H9 (cell line): ENCODE measurements around the gene AGO1. TPM values are rescaled to one million over a fixed set of nuclear protein-coding genes. Genes with fewer than 3 reads are reported as not detected.
"Not testable (repeated sequence)": the region's sequence is repeated elsewhere in the genome, so short reads cannot be mapped to it uniquely, and the experiment has no call there.

Experiments used
- DNase-seq: peaks from one replicate; pipeline ENCODE4 v3.0.0-alpha.2; 2017
- H2AFZ ChIP-seq: one replicate; pipeline ENCODE4 v1.6.1; 2013; ENCODE audit warnings: mild to moderate bottlenecking, low read length, control low read depth, moderate library complexity
- H2AK5ac ChIP-seq: 2 replicates; pipeline ENCODE4 v1.6.1; 2013; ENCODE audit warnings: low read length, control low read depth, mixed read lengths; ENCODE audit not compliant: insufficient read length
- H2BK120ac ChIP-seq: one replicate; pipeline ENCODE4 v1.6.1; 2013; ENCODE audit warnings: low read depth, mild to moderate bottlenecking, low read length, control low read depth, inconsistent platforms; ENCODE audit not compliant: poor library complexity, severe bottlenecking
- H2BK12ac ChIP-seq: 2 replicates; pipeline ENCODE4 v1.6.1; 2013; ENCODE audit warnings: low read length, control low read depth, mixed read lengths, low read depth; ENCODE audit not compliant: insufficient read length
- H2BK15ac ChIP-seq: 2 replicates; pipeline ENCODE4 v1.6.1; 2013; ENCODE audit warnings: low read depth, low read length, control low read depth
- H2BK20ac ChIP-seq: one replicate; pipeline ENCODE4 v1.6.1; 2013; ENCODE audit warnings: low read depth, mild to moderate bottlenecking, low read length, control low read depth, inconsistent platforms; ENCODE audit not compliant: poor library complexity, severe bottlenecking
- H2BK5ac ChIP-seq: 2 replicates; pipeline ENCODE4 v1.6.1; 2013; ENCODE audit warnings: low read length, control low read depth, mixed read lengths; ENCODE audit not compliant: insufficient read length
- H3K14ac ChIP-seq: 2 replicates; pipeline ENCODE4 v1.6.1; 2013; ENCODE audit warnings: low read length, control low read depth; ENCODE audit not compliant: insufficient read depth
- H3K18ac ChIP-seq: 2 replicates; pipeline ENCODE4 v1.6.1; 2013; ENCODE audit warnings: low read depth, mild to moderate bottlenecking, mixed read lengths, low read length, control low read depth; ENCODE audit not compliant: insufficient read length
- H3K23ac ChIP-seq: 2 replicates; pipeline ENCODE4 v1.6.1; 2013; ENCODE audit warnings: low read length, control low read depth, mixed read lengths, low read depth; ENCODE audit not compliant: insufficient read length
- H3K23me2 ChIP-seq: 2 replicates; pipeline ENCODE4 v1.6.1; 2013; ENCODE audit warnings: low read depth, mild to moderate bottlenecking, mixed read lengths, low read length, control low read depth; ENCODE audit not compliant: insufficient read length, poor library complexity, severe bottlenecking
- H3K27ac ChIP-seq: 2 replicates; pipeline ENCODE4 v1.5.1; 2013; ENCODE audit warnings: low read length, control low read depth, mixed read lengths, low read depth; ENCODE audit not compliant: insufficient read length
- H3K27me3 ChIP-seq: 2 replicates; pipeline ENCODE4 v1.6.1; 2013; ENCODE audit warnings: low read length, control low read depth, inconsistent platforms; ENCODE audit not compliant: insufficient read depth
- H3K4ac ChIP-seq: 2 replicates; pipeline ENCODE4 v1.6.1; 2013; ENCODE audit warnings: low read depth, mild to moderate bottlenecking, control low read depth, inconsistent platforms, low read length, moderate library complexity
- H3K4me1 ChIP-seq: 2 replicates; pipeline ENCODE4 v1.6.1; 2013; ENCODE audit warnings: low read length, control low read depth, inconsistent platforms; ENCODE audit not compliant: insufficient read depth
- H3K4me2 ChIP-seq: 2 replicates; pipeline ENCODE4 v1.6.1; 2013; ENCODE audit warnings: low read length, control low read depth, mixed read lengths; ENCODE audit not compliant: insufficient read length, insufficient read depth
- H3K56ac ChIP-seq: 2 replicates; pipeline ENCODE4 v1.6.1; 2013; ENCODE audit warnings: low read depth, mild to moderate bottlenecking, mixed read lengths, low read length, control low read depth; ENCODE audit not compliant: insufficient read length
- H3K79me1 ChIP-seq: 2 replicates; pipeline ENCODE4 v1.6.1; 2013; ENCODE audit warnings: low read depth, mild to moderate bottlenecking, moderate library complexity, low read length, control low read depth, inconsistent platforms; ENCODE audit not compliant: insufficient read depth, poor library complexity, severe bottlenecking
- H3K79me2 ChIP-seq: 2 replicates; pipeline ENCODE4 v1.6.1; 2013; ENCODE audit warnings: low read length, control low read depth, inconsistent platforms; ENCODE audit not compliant: insufficient read depth
- H3K9ac ChIP-seq: 2 replicates; pipeline ENCODE4 v1.6.1; 2013; ENCODE audit warnings: low read length, control low read depth, mixed read lengths; ENCODE audit not compliant: insufficient read length; ENCODE audit errors: extremely low read depth
- H3K9me3 ChIP-seq: one replicate; pipeline ENCODE4 v1.6.1; 2013; ENCODE audit warnings: low read depth, low read length, inconsistent platforms; ENCODE audit not compliant: control insufficient read depth
- H3T11ph ChIP-seq: one replicate; pipeline ENCODE4 v1.6.1; 2013; ENCODE audit warnings: mild to moderate bottlenecking, low read length, control low read depth, inconsistent platforms
- H4K20me1 ChIP-seq: one replicate; pipeline ENCODE4 v1.6.1; 2013; ENCODE audit not compliant: control insufficient read depth, insufficient read length, insufficient read depth
- H4K5ac ChIP-seq: 2 replicates; pipeline ENCODE4 v1.6.1; 2013; ENCODE audit warnings: low read depth, mild to moderate bottlenecking, mixed read lengths, low read length, control low read depth; ENCODE audit not compliant: insufficient read length
- H4K8ac ChIP-seq: replicated peaks from 2 replicates; pipeline ENCODE4 v1.6.1; 2013; ENCODE audit warnings: low read length, control low read depth, mixed read lengths, low read depth; ENCODE audit not compliant: insufficient read length
- H4K91ac ChIP-seq: 2 replicates; pipeline ENCODE4 v1.6.1; 2013; ENCODE audit warnings: low read depth, mild to moderate bottlenecking, moderate library complexity, mixed read lengths, low read length, control low read depth; ENCODE audit not compliant: insufficient read length
- H3K27ac Mint-ChIP-seq, 3 experiments: 2 replicates in 2 of 3; 3 replicates in 1 of 3; pipeline ENCODE4 v1.8.0; 2020 to 2021; ENCODE audit warnings: mixed read lengths in 3 of 3, mild to moderate bottlenecking in 1 of 3, moderate library complexity in 1 of 3
- H3K27me3 Mint-ChIP-seq: 2 replicates; pipeline ENCODE4 v1.8.0; 2021; ENCODE audit warnings: low read depth, mild to moderate bottlenecking, moderate library complexity, mixed read lengths
- H3K36me3 Mint-ChIP-seq, 3 experiments: 2 replicates in 2 of 3; 3 replicates in 1 of 3; pipeline ENCODE4 v1.8.0; 2020 to 2021; ENCODE audit warnings: low read depth in 3 of 3, mixed read lengths in 3 of 3; ENCODE audit not compliant: insufficient read depth in 1 of 3
- H3K4me1 Mint-ChIP-seq, 2 experiments: 2 replicates each; pipeline ENCODE4 v1.8.0; 2020; ENCODE audit warnings: mixed read lengths in 2 of 2
- H3K4me3 Mint-ChIP-seq, 2 experiments: 2 replicates in 1 of 2; 3 replicates in 1 of 2; pipeline ENCODE4 v1.8.0; 2020 to 2021; ENCODE audit warnings: mild to moderate bottlenecking in 2 of 2, mixed read lengths in 2 of 2, moderate library complexity in 1 of 2
- H3K9me3 Mint-ChIP-seq, 2 experiments: 2 replicates in 1 of 2; 3 replicates in 1 of 2; pipeline ENCODE4 v1.8.0; 2020; ENCODE audit warnings: mild to moderate bottlenecking in 2 of 2, mixed read lengths in 2 of 2, moderate library complexity in 1 of 2
- WGBS: extraction: QIAGEN DNeasy Blood & Tissue Kit; methylation state at CpG from one replicate; pipeline ENCODE4 v1.1.7; 2013; ENCODE audit warnings: missing lambda C conversion rate, low lambda C conversion rate, mixed read lengths; ENCODE audit not compliant: insufficient read length; ENCODE audit errors: extremely low coverage; 5-methylcytosine and 5-hydroxymethylcytosine counted together
- total RNA-seq: library from RNA; stranded (reverse); gene quantifications from 2 replicates; pipeline ENCODE4 v1.2.1, GENCODE V29; 2021
- TF ChIP-seq, protein P1 (sequence below): fragments of 200-600 bp; sonication (generic); conservative IDR thresholded peaks from 3 replicates; pipeline ENCODE4 v1.8.0; 2021; ENCODE audit warnings: antibody characterized with exemption, mild to moderate bottlenecking

Gene AGO1
- total RNA-seq, 1 experiment from 2014 or later = 74.2 TPM

- H3K4ac ChIP-seq = no peak overlapping the region
- H3T11ph ChIP-seq = no peak overlapping the region
- H3K4me1 ChIP-seq = peaks cover 16% of the 10 kb centered on the region
- H2BK120ac ChIP-seq = no peak overlapping the region
- peaks cover 10% of the 10 kb centered on the region for H3K79me1 ChIP-seq
- Mint-ChIP-seq H3K27me3 (no peaks in the 10 kb centered on the region), H3K27ac (no peak overlapping the region), H3K4me1 (peaks cover 39 to 41% of the 10 kb centered on the region in 2 experiments), H3K9me3 (no peaks in the 10 kb centered on the region), H3K4me3 (no peak overlapping the region), H3K36me3 (peaks cover 24 to 45% (median 42%) of the 10 kb centered on the region in 3 experiments; a peak in 6 of 7 replicates)
- TF ChIP-seq, protein P1, sequence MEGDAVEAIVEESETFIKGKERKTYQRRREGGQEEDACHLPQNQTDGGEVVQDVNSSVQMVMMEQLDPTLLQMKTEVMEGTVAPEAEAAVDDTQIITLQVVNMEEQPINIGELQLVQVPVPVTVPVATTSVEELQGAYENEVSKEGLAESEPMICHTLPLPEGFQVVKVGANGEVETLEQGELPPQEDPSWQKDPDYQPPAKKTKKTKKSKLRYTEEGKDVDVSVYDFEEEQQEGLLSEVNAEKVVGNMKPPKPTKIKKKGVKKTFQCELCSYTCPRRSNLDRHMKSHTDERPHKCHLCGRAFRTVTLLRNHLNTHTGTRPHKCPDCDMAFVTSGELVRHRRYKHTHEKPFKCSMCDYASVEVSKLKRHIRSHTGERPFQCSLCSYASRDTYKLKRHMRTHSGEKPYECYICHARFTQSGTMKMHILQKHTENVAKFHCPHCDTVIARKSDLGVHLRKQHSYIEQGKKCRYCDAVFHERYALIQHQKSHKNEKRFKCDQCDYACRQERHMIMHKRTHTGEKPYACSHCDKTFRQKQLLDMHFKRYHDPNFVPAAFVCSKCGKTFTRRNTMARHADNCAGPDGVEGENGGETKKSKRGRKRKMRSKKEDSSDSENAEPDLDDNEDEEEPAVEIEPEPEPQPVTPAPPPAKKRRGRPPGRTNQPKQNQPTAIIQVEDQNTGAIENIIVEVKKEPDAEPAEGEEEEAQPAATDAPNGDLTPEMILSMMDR = no peak
- no peak overlapping the region for H3K14ac ChIP-seq
- H3K27me3 ChIP-seq = no peaks in the 10 kb centered on the region
- DNase-seq = no peak
- peaks cover 9% of the 10 kb centered on the region for H3K23me2 ChIP-seq
- H4K8ac ChIP-seq = no peak overlapping the region
- H3K56ac ChIP-seq = no peak overlapping the region
- H2BK15ac ChIP-seq = no peak overlapping the region
- H4K91ac ChIP-seq = no peak overlapping the region
- peaks cover 4% of the 10 kb centered on the region for H4K20me1 ChIP-seq
- H2AFZ ChIP-seq = no peak overlapping the region
- WGBS = no CpG with 5 or more reads among the region's 11 CpGs
- H3K9ac ChIP-seq = no peak overlapping the region
- no peak overlapping the region for H2BK20ac ChIP-seq
- no peak overlapping the region for H3K23ac ChIP-seq
- H3K9me3 ChIP-seq = no peaks in the 10 kb centered on the region
- H3K18ac ChIP-seq = no peak overlapping the region
- H2AK5ac ChIP-seq = no peak overlapping the region
- H4K5ac ChIP-seq = no peak overlapping the region
- H3K4me2 ChIP-seq = no peak overlapping the region
- H2BK12ac ChIP-seq = no peak overlapping the region
- H3K79me2 ChIP-seq = peaks cover 24% of the 10 kb centered on the region; the same call in 1 of the 2 replicates
- no peak overlapping the region for H2BK5ac ChIP-seq
- H3K27ac ChIP-seq = no peak overlapping the region
Measured at GRCh38 chr1:35888255-35888654, 5.2 kb downstream of the AGO1 start.

- H4K5ac ChIP-seq, H3K27me3 Mint-ChIP-seq, H2BK120ac ChIP-seq, H3K14ac ChIP-seq, DNase-seq, H2AFZ ChIP-seq, H3K23ac ChIP-seq, H3K18ac ChIP-seq, H3T11ph ChIP-seq, H4K20me1 ChIP-seq, H3K27me3 ChIP-seq, H2BK20ac ChIP-seq, H2BK12ac ChIP-seq, H4K8ac ChIP-seq, H3K4me2 ChIP-seq, H3K9me3 ChIP-seq, H2BK15ac ChIP-seq, H3K27ac ChIP-seq, H3K23me2 ChIP-seq, H3K9me3 Mint-ChIP-seq, H2BK5ac ChIP-seq, H3K9ac ChIP-seq, H3K4ac ChIP-seq, H3K27ac Mint-ChIP-seq, H2AK5ac ChIP-seq, H3K56ac ChIP-seq, H3K4me3 Mint-ChIP-seq, H4K91ac ChIP-seq: not testable (repeated sequence)
- H3K79me2 ChIP-seq = peaks cover 24% of the 10 kb centered on the region; the same call in 1 of the 2 replicates
- H3K4me1 ChIP-seq = peaks cover 16% of the 10 kb centered on the region
- WGBS = no CpG with 5 or more reads among the region's 3 CpGs
- H3K79me1 ChIP-seq = peaks cover 10% of the 10 kb centered on the region
- Mint-ChIP-seq H3K36me3 (peaks cover 28 to 53% (median 50%) of the 10 kb centered on the region in 3 experiments; a peak in 6 of 7 replicates), H3K4me1 (peaks cover 38 to 41% of the 10 kb centered on the region in 2 experiments)
Measured at GRCh38 chr1:35888981-35889380, 6.0 kb downstream of the AGO1 start.
